Neural crest cell (in vitro differentiated cells): Measurements from ENCODE around the gene GBP7. TPM values are rescaled to one million over a fixed set of nuclear protein-coding genes. Genes with fewer than 3 reads are reported as not detected.

Source experiments
- DNase-seq: peaks from one replicate; pipeline ENCODE4 v3.0.0; 2021; ENCODE audit warnings: low read depth, mixed read lengths, low spot score
- H3K27ac Mint-ChIP-seq: one replicate; pipeline ENCODE4 v1.8.0; 2021; ENCODE audit warnings: mild to moderate bottlenecking, mixed read lengths; ENCODE audit not compliant: unreplicated experiment
- H3K27me3 Mint-ChIP-seq: 2 replicates; pipeline ENCODE4 v1.8.0; 2021; ENCODE audit warnings: low read depth, mild to moderate bottlenecking, mixed read lengths
- H3K36me3 Mint-ChIP-seq: 2 replicates; pipeline ENCODE4 v1.8.0; 2021; ENCODE audit warnings: low read depth, mild to moderate bottlenecking, mixed read lengths
- H3K4me1 Mint-ChIP-seq: 2 replicates; pipeline ENCODE4 v1.8.0; 2021; ENCODE audit warnings: mixed read lengths
- H3K4me3 Mint-ChIP-seq: one replicate; pipeline ENCODE4 v1.8.0; 2021; ENCODE audit warnings: mild to moderate bottlenecking, mixed read lengths
- H3K9me3 Mint-ChIP-seq: 2 replicates; pipeline ENCODE4 v1.8.0; 2021; ENCODE audit warnings: mixed read lengths
- total RNA-seq: library from RNA; stranded (reverse); gene quantifications from 2 replicates; pipeline ENCODE4 v1.2.1, GENCODE V29; 2021
- TF ChIP-seq, protein P1 (sequence below): fragments of 200-600 bp; sonication (generic); conservative IDR thresholded peaks from 2 replicates; pipeline ENCODE4 v1.5.0; 2021; ENCODE audit warnings: antibody characterized with exemption, mild to moderate bottlenecking

The GBP7 gene
- total RNA-seq, 1 donor from 2014 or later: not detected

DNA sequence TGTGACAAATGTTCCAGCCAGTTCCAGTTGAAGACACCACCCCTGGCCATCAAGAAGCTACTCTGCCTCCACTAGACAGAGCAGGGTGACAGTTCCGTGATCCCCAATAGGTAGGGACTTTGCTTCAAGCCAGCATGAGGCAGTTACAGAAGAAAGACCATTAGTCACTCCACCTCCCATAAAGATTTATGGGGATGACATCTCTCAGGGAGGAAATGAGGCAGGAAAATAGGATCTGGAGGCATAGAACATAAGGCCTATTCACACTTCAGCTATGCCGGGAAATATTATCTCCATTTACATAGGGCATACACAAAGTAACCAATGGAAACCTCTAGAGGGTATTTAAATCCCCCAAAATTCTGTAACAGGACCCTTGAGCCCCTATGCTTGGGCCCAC, 3.5 kb upstream of the GBP7 start:
- no peak for DNase-seq
- H3K4me3 Mint-ChIP-seq: no peak overlapping the region
- H3K9me3 Mint-ChIP-seq: peaks cover 4% of the 10 kb centered on the region
- H3K27ac Mint-ChIP-seq: no peak overlapping the region
- H3K4me1 Mint-ChIP-seq: peaks cover 7% of the 10 kb centered on the region
- H3K36me3 Mint-ChIP-seq: no peaks in the 10 kb centered on the region
- no peaks in the 10 kb centered on the region for H3K27me3 Mint-ChIP-seq
- TF ChIP-seq, protein P1, sequence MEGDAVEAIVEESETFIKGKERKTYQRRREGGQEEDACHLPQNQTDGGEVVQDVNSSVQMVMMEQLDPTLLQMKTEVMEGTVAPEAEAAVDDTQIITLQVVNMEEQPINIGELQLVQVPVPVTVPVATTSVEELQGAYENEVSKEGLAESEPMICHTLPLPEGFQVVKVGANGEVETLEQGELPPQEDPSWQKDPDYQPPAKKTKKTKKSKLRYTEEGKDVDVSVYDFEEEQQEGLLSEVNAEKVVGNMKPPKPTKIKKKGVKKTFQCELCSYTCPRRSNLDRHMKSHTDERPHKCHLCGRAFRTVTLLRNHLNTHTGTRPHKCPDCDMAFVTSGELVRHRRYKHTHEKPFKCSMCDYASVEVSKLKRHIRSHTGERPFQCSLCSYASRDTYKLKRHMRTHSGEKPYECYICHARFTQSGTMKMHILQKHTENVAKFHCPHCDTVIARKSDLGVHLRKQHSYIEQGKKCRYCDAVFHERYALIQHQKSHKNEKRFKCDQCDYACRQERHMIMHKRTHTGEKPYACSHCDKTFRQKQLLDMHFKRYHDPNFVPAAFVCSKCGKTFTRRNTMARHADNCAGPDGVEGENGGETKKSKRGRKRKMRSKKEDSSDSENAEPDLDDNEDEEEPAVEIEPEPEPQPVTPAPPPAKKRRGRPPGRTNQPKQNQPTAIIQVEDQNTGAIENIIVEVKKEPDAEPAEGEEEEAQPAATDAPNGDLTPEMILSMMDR: no peak

DNA sequence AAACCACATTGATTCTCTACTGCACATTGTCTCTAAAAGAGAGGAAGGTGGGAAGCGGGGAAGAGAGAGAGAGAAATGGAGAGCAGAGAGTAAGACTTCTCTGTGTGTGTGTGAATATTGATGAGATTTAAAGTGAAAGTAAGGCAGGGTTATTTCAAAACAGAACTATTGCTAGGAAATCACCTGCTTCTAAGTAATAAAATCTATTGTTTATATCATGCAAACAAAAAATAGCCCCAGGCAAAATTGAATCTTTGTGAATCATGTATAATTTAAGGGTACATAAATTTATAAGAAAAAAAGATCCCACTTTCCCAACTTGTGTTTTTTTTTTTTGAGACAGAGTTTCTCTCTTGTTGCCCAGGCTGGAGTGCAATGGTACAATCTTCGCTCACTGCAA, 1.2 kb upstream of the GBP7 start:
- H3K9me3 Mint-ChIP-seq: no peaks in the 10 kb centered on the region
- H3K4me1 Mint-ChIP-seq: peaks cover 4% of the 10 kb centered on the region
- no peaks in the 10 kb centered on the region for H3K36me3 Mint-ChIP-seq
- H3K27me3 Mint-ChIP-seq: no peaks in the 10 kb centered on the region
- H3K27ac Mint-ChIP-seq: no peak overlapping the region
- TF ChIP-seq, protein P1: no peak
- no peak overlapping the region for H3K4me3 Mint-ChIP-seq
- no peak for DNase-seq

DNA sequence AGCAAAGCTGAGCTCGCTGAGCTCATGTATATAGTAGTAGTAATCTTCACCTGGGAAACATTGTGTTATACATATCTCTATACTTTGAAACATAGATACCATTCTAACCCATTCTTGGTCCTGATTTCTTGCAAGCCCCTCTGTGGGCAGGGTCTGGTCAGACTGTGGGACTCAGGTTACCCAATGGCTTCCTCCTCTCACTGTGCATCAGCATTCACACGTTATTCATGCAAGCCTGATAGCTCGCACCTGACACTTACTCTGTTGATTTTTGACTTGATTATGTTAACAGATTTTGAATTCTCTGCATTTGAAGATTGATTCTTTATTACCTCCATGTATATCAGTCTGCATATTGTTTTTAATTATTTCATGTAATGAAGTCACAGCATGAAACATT, 1.3 kb downstream of the GBP7 start:
- DNase-seq: no peak
- Mint-ChIP-seq H3K4me1 (no peaks in the 10 kb centered on the region), H3K27ac (no peak overlapping the region), H3K27me3 (no peaks in the 10 kb centered on the region), H3K4me3 (no peak overlapping the region), H3K9me3 (no peaks in the 10 kb centered on the region), H3K36me3 (no peaks in the 10 kb centered on the region)
- TF ChIP-seq, protein P1: no peak

DNA sequence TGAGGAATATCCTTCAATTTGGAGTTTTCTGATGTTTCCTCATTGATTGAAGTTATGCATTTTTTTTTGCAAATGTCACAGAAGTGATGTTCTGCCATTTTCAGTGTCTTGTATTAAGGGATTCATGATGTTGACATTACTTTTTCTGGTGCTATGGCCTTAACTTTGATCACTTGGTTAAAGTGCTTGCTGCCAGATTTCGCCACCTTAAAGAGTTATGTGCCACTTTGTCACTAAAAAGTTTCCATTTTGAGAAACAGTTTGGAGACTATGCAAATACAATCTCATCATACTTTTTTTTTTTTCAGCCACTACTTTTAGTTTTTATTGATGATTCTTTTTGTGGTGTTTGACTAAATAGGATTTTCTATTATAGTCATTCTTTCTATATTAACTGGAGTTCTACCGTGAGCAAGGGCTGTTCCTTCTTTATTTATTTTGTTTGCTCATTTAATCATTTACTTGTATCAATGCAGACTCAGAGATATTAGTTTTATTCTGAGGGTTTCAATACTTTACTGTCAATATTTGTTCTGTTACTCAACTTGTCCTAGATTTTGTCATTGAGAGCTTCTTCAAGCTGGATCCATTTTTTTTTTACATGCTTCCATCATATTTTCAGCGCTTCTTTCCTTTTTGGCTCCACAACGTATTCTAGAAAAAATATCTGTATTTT, 3.2 kb downstream of the GBP7 start:
- TF ChIP-seq, protein P1: no peak
- no peak overlapping the region for H3K4me3 Mint-ChIP-seq
- H3K4me1 Mint-ChIP-seq: no peaks in the 10 kb centered on the region
- no peaks in the 10 kb centered on the region for H3K9me3 Mint-ChIP-seq
- H3K36me3 Mint-ChIP-seq: no peaks in the 10 kb centered on the region
- no peak overlapping the region for H3K27ac Mint-ChIP-seq
- DNase-seq: no peak
- H3K27me3 Mint-ChIP-seq: no peaks in the 10 kb centered on the region

DNA sequence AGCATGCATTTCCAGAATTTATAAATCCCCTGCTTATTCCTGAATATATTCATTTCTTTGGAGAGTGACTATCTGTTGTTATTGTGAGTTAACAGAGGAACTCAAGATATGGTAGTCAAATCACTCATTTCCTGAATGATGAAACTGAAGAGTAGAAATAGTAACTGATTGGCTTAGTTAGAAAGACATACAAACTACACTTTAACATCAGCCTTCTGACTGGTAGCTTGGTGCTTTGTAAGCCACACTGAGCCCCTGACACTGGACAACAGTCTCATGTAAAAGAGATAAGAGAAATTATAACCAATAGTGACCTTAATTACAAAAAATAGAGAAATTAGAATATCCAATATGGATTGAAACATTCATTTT, 4.8 kb downstream of the GBP7 start:
- Mint-ChIP-seq H3K27me3 (no peaks in the 10 kb centered on the region), H3K9me3 (no peaks in the 10 kb centered on the region)
- DNase-seq: no peak

More for the DNA sequence above, 4.8 kb downstream of the GBP7 start:
- H3K27ac Mint-ChIP-seq: no peak overlapping the region
- H3K4me1 Mint-ChIP-seq: no peaks in the 10 kb centered on the region
- no peaks in the 10 kb centered on the region for H3K36me3 Mint-ChIP-seq
- TF ChIP-seq, protein P1: no peak
- no peak overlapping the region for H3K4me3 Mint-ChIP-seq
